ENCODE data around the gene BBS5. TPM values are rescaled to one million over a fixed set of nuclear protein-coding genes. Genes with fewer than 3 reads are reported as not detected.
A peak's percentile ranks its signal among the peaks of the same experiment; 100 is the strongest.
"Not testable (repeated sequence)": the region's sequence is repeated elsewhere in the genome, so short reads cannot be mapped to it uniquely, and the experiment has no call there.

BBS5 gene
- 9.0 and 10.1 TPM in 2 replicates for total RNA-seq
- long read RNA-seq, partial matches to known transcripts = 4 of 6 reads
- long read RNA-seq, other reads (novel, unspliced or antisense) = 1 of 6 reads

DNA sequence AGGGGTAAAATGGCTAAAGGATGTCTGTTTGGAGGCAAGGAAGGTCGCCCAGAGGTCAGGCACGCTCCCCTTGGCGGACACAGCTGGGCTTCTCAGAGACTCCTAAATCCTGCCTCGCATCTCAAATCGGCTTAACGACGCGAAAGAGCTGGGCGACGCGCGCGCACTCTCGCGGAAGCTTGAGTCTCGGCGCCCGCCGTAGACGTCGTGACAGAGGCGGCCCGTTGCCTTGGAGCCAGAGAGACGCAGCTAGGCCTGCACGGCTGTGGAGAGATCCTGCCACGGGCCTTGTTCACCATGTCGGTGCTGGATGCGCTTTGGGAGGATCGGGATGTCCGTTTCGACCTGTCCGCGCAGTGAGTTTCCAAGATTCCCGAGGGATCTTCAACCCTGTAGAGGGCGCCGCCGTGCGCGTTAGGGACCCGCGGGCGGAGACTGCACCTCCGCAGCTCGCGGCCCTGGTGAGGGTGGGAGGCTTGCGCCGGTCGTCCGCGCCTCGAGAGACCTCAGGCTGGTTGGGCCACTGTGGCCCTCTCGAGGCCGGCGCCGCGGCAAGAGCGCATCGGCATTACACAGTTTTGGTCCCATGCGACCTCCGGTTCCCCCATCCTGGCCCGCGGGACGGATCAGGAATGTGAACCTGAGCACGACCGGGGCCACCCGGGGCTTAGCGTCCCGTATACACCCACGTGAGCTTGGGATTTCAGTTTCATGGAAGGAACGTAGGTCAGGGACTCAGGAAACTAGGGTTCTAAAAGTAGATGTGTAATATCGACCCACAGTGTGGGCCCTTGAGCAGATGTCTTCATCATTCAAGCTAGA, at the start of gene BBS5:
TSS of gene BBS5 (plus strand) at position 238 of the 822 bp plus-strand sequence. CDS start at position 298, 60 bp downstream.
- Mint-ChIP-seq H3K27me3 (ENCODE audit: low read depth) (no peaks in the 10 kb centered on the region), H3K9me3 (no peaks in the 10 kb centered on the region), H3K27ac (ENCODE audit: unreplicated experiment) (peak within 1 kb of the TSS; percentile 93), H3K4me1 (peaks cover 26% of the 10 kb centered on the region), H3K4me3 (peak within 1 kb of the TSS; percentile 90), H3K36me3 (ENCODE audit: low read depth) (no peaks in the 10 kb centered on the region)
- DNase-seq (ENCODE audit: low read depth, low spot score) = peak; percentile 63
- TF ChIP-seq, protein P1, sequence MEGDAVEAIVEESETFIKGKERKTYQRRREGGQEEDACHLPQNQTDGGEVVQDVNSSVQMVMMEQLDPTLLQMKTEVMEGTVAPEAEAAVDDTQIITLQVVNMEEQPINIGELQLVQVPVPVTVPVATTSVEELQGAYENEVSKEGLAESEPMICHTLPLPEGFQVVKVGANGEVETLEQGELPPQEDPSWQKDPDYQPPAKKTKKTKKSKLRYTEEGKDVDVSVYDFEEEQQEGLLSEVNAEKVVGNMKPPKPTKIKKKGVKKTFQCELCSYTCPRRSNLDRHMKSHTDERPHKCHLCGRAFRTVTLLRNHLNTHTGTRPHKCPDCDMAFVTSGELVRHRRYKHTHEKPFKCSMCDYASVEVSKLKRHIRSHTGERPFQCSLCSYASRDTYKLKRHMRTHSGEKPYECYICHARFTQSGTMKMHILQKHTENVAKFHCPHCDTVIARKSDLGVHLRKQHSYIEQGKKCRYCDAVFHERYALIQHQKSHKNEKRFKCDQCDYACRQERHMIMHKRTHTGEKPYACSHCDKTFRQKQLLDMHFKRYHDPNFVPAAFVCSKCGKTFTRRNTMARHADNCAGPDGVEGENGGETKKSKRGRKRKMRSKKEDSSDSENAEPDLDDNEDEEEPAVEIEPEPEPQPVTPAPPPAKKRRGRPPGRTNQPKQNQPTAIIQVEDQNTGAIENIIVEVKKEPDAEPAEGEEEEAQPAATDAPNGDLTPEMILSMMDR (conservative IDR thresholded peaks at IDR 0.05) = peak; percentile 62

- not testable (repeated sequence) for DNase-seq (ENCODE audit: low read depth, low spot score); H3K36me3 Mint-ChIP-seq (ENCODE audit: low read depth); H3K27me3 Mint-ChIP-seq (ENCODE audit: low read depth); H3K27ac Mint-ChIP-seq (ENCODE audit: unreplicated experiment); H3K4me3 Mint-ChIP-seq; H3K9me3 Mint-ChIP-seq; H3K4me1 Mint-ChIP-seq
Measured at GRCh38 chr2:169431772-169432171, 47.5 kb upstream of the BBS5 start.

- not testable (repeated sequence) for H3K36me3 Mint-ChIP-seq (ENCODE audit: low read depth); H3K9me3 Mint-ChIP-seq; H3K27me3 Mint-ChIP-seq (ENCODE audit: low read depth); DNase-seq (ENCODE audit: low read depth, low spot score); H3K4me3 Mint-ChIP-seq; H3K27ac Mint-ChIP-seq (ENCODE audit: unreplicated experiment)
- peaks cover 20% of the 10 kb centered on the region for H3K4me1 Mint-ChIP-seq
Measured at GRCh38 chr2:169434236-169434635, 45.1 kb upstream of the BBS5 start.

- Mint-ChIP-seq H3K4me1 (peaks cover 27% of the 10 kb centered on the region), H3K27me3 (ENCODE audit: low read depth) (peaks cover 3% of the 10 kb centered on the region), H3K9me3 (peaks cover 9% of the 10 kb centered on the region), H3K27ac (ENCODE audit: unreplicated experiment) (no peak overlapping the region), H3K36me3 (ENCODE audit: low read depth) (no peaks in the 10 kb centered on the region), H3K4me3 (no peak overlapping the region)
- TF ChIP-seq, protein P1 (conservative IDR thresholded peaks at IDR 0.05) = no peak
- DNase-seq (ENCODE audit: low read depth, low spot score) = no peak
Measured at GRCh38 chr2:169438466-169439072, 40.7 kb upstream of the BBS5 start.

DNA sequence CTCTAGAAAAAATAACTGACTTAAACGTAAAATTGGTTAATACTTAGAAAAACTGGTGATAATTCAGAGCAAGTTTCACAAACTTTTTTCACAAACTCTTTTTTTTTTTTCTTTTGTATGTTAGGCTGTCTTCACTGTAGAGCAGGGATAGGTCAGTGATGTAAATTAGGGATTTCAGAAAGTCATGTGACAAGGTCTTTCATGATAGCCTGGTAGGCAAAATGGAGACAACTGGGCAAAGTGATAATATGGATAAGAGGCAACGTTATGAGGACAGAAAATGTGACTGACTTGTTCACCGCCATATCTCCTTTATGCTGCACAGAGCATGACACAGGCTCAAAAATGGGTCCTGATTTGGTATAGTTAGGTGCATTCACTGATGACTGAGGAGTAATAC, 39.4 kb upstream of the BBS5 start:
- TF ChIP-seq, protein P1 (conservative IDR thresholded peaks at IDR 0.05) = no peak
- peaks cover 11% of the 10 kb centered on the region for H3K9me3 Mint-ChIP-seq
- no peaks in the 10 kb centered on the region for H3K36me3 Mint-ChIP-seq (ENCODE audit: low read depth)
- DNase-seq (ENCODE audit: low read depth, low spot score) = no peak
- H3K27ac Mint-ChIP-seq (ENCODE audit: unreplicated experiment) = no peak overlapping the region
- H3K27me3 Mint-ChIP-seq (ENCODE audit: low read depth) = peaks cover 3% of the 10 kb centered on the region
- no peak overlapping the region for H3K4me3 Mint-ChIP-seq
- peaks cover 27% of the 10 kb centered on the region for H3K4me1 Mint-ChIP-seq

DNA sequence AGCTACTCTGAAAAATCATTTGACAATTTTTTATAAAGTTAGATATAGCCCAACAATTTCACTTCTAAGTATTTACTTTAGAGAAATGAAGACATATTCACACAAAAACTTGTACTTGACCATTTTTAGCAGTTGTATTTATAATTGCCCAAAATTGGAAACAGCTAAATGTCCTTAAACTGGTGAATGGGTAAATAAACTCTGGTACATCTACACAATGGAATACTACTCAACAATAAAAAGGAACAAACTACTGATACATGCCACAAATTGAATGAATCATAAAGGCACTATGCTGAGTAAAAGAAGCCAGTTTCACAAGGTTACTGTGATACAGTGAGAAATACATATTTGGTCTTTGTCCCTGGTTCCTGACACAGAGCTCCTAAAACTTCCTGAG, 32.8 kb upstream of the BBS5 start:
- no peak for DNase-seq (ENCODE audit: low read depth, low spot score)
- no peak overlapping the region for H3K27ac Mint-ChIP-seq (ENCODE audit: unreplicated experiment)
- no peaks in the 10 kb centered on the region for H3K4me1 Mint-ChIP-seq
- TF ChIP-seq, protein P1 (conservative IDR thresholded peaks at IDR 0.05) = no peak
- peaks cover 7% of the 10 kb centered on the region for H3K9me3 Mint-ChIP-seq
- H3K27me3 Mint-ChIP-seq (ENCODE audit: low read depth) = no peaks in the 10 kb centered on the region
- H3K36me3 Mint-ChIP-seq (ENCODE audit: low read depth) = no peaks in the 10 kb centered on the region
- H3K4me3 Mint-ChIP-seq = no peak overlapping the region
